PC-9 (cell line): ENCODE results near the gene TTLL7. TPM values are rescaled to one million over a fixed set of nuclear protein-coding genes. Genes with fewer than 3 reads are reported as not detected.

Experiments
- BruUV-seq: library from RNA; stranded (reverse); fragments of 400-500 nt; replicated peaks from 2 replicates; lab custom pipeline; 2021; lab: Mats Ljungman, UMichigan
- CTCF ChIA-PET: fragments of 300-600 bp; sonication (Branson Sonifier 250); formaldehyde crosslinking; loops from one replicate; lab custom pipeline; 2022; ENCODE audit warnings: antibody characterized with exemption; lab: Charles Lee
- POLR2A ChIA-PET: fragments of 300-600 bp; sonication (Branson Sonifier 250); formaldehyde crosslinking; loops from one replicate; lab custom pipeline; 2022; ENCODE audit warnings: antibody characterized with exemption; ENCODE audit not compliant: unreplicated experiment; lab: Charles Lee
- DNase-seq, 2 experiments: peaks; one replicate each; pipeline versions ENCODE4 v3.0.0 to v3.0.0-alpha.2; 2015 to 2022; ENCODE audit warnings: mixed read lengths in 1 of 2
- H2AFZ ChIP-seq: fragments of 200-600 bp; sonication (generic); 2 replicates; pipeline ENCODE4 v1.8.1; 2017; ENCODE audit warnings: antibody characterized with exemption
- H3F3A ChIP-seq: fragments of 200-600 bp; sonication (generic); 2 replicates; pipeline ENCODE4 v1.8.1; 2017; ENCODE audit warnings: antibody characterized with exemption, mild to moderate bottlenecking, low read depth; ENCODE audit not compliant: insufficient read depth
- H3K27ac ChIP-seq: fragments of 200-600 bp; sonication (generic); 2 replicates; pipeline ENCODE4 v1.6.1; 2016; ENCODE audit warnings: mixed run types
- H3K27me3 ChIP-seq: fragments of 200-600 bp; sonication (generic); 2 replicates; pipeline ENCODE4 v1.6.1; 2016; ENCODE audit warnings: low read depth, mixed run types; ENCODE audit not compliant: insufficient read depth
- H3K36me3 ChIP-seq: fragments of 200-600 bp; sonication (generic); 2 replicates; pipeline ENCODE4 v1.6.1; 2016; ENCODE audit warnings: low read depth, mixed run types
- H3K4me1 ChIP-seq: fragments of 200-600 bp; sonication (generic); replicated peaks from 2 replicates; pipeline ENCODE4 v1.6.1; 2016; ENCODE audit warnings: mixed run types; ENCODE audit not compliant: insufficient read depth
- H3K4me2 ChIP-seq: fragments of 200-600 bp; sonication (generic); 2 replicates; pipeline ENCODE4 v1.6.1; 2017; ENCODE audit warnings: mixed run types
- H3K4me3 ChIP-seq: fragments of 200-600 bp; sonication (generic); 2 replicates; pipeline ENCODE4 v1.6.1; 2016; ENCODE audit warnings: mixed run types
- H3K79me2 ChIP-seq: fragments of 200-600 bp; sonication (generic); 2 replicates; pipeline ENCODE4 v1.6.1; 2017; ENCODE audit warnings: low read depth, mixed run types
- H3K9me2 ChIP-seq: fragments of 200-600 bp; sonication (generic); 2 replicates; pipeline ENCODE4 v1.8.1; 2017; ENCODE audit warnings: mild to moderate bottlenecking; ENCODE audit not compliant: insufficient read depth
- H3K9me3 ChIP-seq: fragments of 200-600 bp; sonication (generic); 2 replicates; pipeline ENCODE4 v1.8.1; 2016; ENCODE audit warnings: low read depth; ENCODE audit not compliant: insufficient read depth
- H4K20me1 ChIP-seq: fragments of 200-600 bp; sonication (generic); 2 replicates; pipeline ENCODE4 v1.8.1; 2017; ENCODE audit not compliant: insufficient read depth
- EZH2 ChIP-seq: fragments of 200-600 bp; sonication (generic); IDR thresholded peaks from 2 replicates; pipeline ENCODE4 v1.8.0; 2017; ENCODE audit warnings: antibody characterized with exemption, low read depth
- intact Hi-C: fragments of 100-400 bp; cut with micrococcal nuclease; formaldehyde crosslinking; loops from one replicate; pipeline ENCODE4 v1.10.0; 2022; ENCODE audit not compliant: unreplicated experiment
- total RNA-seq: library from RNA; stranded (reverse); gene quantifications from 2 replicates; pipeline ENCODE4 v1.2.3, GENCODE V29; 2021
- TF ChIP-seq, protein P1 (sequence below): fragments of 200-600 bp; sonication (generic); conservative IDR thresholded peaks from 2 replicates; pipeline ENCODE4 v1.6.1; 2017; ENCODE audit warnings: mixed run types, antibody characterized with exemption, mild to moderate bottlenecking, moderate library complexity

The TTLL7 gene
- total RNA-seq, 1 experiment from 2014 or later, result 4.1 TPM

- H3K27ac ChIP-seq, result no peak overlapping the region
- no peak for TF ChIP-seq EZH2
- TF ChIP-seq, protein P1, sequence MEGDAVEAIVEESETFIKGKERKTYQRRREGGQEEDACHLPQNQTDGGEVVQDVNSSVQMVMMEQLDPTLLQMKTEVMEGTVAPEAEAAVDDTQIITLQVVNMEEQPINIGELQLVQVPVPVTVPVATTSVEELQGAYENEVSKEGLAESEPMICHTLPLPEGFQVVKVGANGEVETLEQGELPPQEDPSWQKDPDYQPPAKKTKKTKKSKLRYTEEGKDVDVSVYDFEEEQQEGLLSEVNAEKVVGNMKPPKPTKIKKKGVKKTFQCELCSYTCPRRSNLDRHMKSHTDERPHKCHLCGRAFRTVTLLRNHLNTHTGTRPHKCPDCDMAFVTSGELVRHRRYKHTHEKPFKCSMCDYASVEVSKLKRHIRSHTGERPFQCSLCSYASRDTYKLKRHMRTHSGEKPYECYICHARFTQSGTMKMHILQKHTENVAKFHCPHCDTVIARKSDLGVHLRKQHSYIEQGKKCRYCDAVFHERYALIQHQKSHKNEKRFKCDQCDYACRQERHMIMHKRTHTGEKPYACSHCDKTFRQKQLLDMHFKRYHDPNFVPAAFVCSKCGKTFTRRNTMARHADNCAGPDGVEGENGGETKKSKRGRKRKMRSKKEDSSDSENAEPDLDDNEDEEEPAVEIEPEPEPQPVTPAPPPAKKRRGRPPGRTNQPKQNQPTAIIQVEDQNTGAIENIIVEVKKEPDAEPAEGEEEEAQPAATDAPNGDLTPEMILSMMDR, result no peak
- intact Hi-C loops, result loop anchor here (10.0 kb wide), 1 partner anchor 1836 kb away; no protein-coding TSS in a partner anchor
- ChIA-PET POLR2A (no interaction called here), CTCF (no interaction called here)
- DNase-seq, result no peak
- H3F3A ChIP-seq, result no peaks in the 10 kb centered on the region
- no peak overlapping the region for H3K4me2 ChIP-seq
- no peaks in the 10 kb centered on the region for H3K9me2 ChIP-seq
- no peaks in the 10 kb centered on the region for H3K27me3 ChIP-seq
- no peaks in the 10 kb centered on the region for H4K20me1 ChIP-seq
- no peaks in the 10 kb centered on the region for H3K36me3 ChIP-seq
- H2AFZ ChIP-seq, result no peak overlapping the region
- no TSS peak for BruUV-seq
- no peaks in the 10 kb centered on the region for H3K9me3 ChIP-seq
- no peak overlapping the region for H3K4me3 ChIP-seq
- no peaks in the 10 kb centered on the region for H3K79me2 ChIP-seq
- H3K4me1 ChIP-seq, result no peaks in the 10 kb centered on the region
Measured at GRCh38 chr1:83850834-83851233, 148.1 kb downstream of the TTLL7 start.

DNA sequence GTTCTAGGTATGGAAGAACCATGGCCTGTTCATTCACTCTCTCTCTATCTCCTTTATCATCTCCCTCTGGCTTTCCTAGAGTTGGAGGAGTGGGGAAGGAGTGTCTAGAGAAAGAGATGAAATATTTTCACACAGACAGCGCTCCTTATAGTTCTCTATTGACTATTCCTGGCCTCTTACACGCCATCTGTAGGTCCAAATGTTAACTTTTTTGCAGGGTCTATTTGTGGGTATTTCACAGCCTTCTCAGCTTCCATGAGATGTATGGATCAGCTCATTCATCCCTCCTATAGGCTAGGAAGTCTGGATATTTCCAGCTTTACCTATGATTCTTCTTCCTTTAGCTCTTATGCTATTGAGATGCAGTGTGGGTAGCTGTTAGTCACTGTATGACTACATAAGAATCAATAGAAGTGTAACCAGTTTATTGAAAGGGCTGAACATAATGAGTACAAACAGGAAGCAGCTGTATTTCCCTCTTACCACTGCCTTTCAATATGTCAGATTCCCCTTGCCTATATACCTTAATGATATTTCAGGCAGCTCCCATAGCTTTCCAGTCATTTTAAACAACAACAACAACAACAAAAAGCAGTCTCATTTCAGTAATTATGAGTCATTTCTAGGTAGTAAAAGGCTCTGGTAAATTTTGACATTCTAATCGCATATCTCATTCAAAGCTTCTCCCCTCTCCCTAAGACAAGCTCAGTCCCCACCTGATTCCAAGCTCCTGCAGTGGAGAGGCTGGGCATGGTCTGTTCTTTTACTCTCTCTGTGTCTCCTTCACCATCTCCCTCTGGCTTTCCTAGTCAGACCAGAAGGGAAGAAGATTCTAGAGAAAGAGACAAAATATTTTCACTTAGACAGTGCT is 149.5 kb downstream of the TTLL7 start:
- H3K36me3 ChIP-seq, result no peaks in the 10 kb centered on the region
- no peak for DNase-seq
- H3K79me2 ChIP-seq, result no peaks in the 10 kb centered on the region
- H3K4me2 ChIP-seq, result no peak overlapping the region
- H3K27me3 ChIP-seq, result no peaks in the 10 kb centered on the region
- no peak overlapping the region for H2AFZ ChIP-seq
- no peak overlapping the region for H3K27ac ChIP-seq
- no peaks in the 10 kb centered on the region for H3K4me1 ChIP-seq
- intact Hi-C loops, result loop anchor here (10.0 kb wide), 1 partner anchor 1835 kb away; no protein-coding TSS in a partner anchor
- H3K9me2 ChIP-seq, result no peaks in the 10 kb centered on the region
- no TSS peak for BruUV-seq
- no peaks in the 10 kb centered on the region for H3K9me3 ChIP-seq
- H4K20me1 ChIP-seq, result no peaks in the 10 kb centered on the region
- no peaks in the 10 kb centered on the region for H3F3A ChIP-seq
- TF ChIP-seq EZH2, result no peak
- TF ChIP-seq, protein P1, result no peak; the same call in 1 of the 2 replicates
- ChIA-PET CTCF (no interaction called here), POLR2A (no interaction called here)
- no peak overlapping the region for H3K4me3 ChIP-seq

DNA sequence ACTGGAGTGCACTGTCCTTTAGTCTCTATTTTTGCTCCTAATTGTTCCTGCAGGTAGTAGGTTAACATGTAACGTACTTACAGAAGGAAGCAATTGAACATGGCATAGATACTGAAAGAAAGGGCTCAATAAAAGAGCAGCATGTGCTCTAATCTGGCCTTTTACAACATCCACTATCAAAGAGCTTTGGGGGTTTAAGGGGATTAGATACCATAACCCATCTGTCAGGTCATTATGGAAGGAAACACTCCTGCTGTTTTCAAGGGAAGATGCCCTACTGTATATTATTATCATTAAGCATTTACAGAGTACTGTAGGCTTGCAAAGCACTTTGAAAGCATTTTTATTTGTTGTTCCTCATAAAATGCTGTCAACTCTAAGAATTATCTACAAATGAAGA is 152.8 kb downstream of the TTLL7 start:
- BruUV-seq, result no TSS peak
- DNase-seq, result no peak

More for the DNA sequence above, 152.8 kb downstream of the TTLL7 start:
- Histone ChIP-seq H3F3A (no peaks in the 10 kb centered on the region), H3K36me3 (no peaks in the 10 kb centered on the region), H3K27me3 (no peaks in the 10 kb centered on the region), H3K4me3 (no peak overlapping the region), H3K4me1 (no peaks in the 10 kb centered on the region), H3K9me2 (no peaks in the 10 kb centered on the region), H3K27ac (no peak overlapping the region), H3K9me3 (no peaks in the 10 kb centered on the region), H4K20me1 (no peaks in the 10 kb centered on the region), H3K4me2 (no peak overlapping the region), H3K79me2 (no peaks in the 10 kb centered on the region), H2AFZ (no peak overlapping the region)
- ChIA-PET CTCF (no interaction called here), POLR2A (no interaction called here)
- TF ChIP-seq EZH2, result no peak
- TF ChIP-seq, protein P1, result no peak
- intact Hi-C loops, result no loop called here
